Testis (tissue), 2 donors: Measurements from ENCODE around the gene CFAP91.

ENCODE experiments used
- CTCF ChIP-seq, 3 experiments: fragments of 450-650 bp in 2 of 3; fragments of 200-600 bp in 1 of 3; sonication (generic) in 1 of 3; IDR thresholded peaks; one replicate each; pipeline ENCODE4 v1.5.1; 2016 to 2019; ENCODE audit warnings: antibody characterized with exemption in 3 of 3, mild to moderate bottlenecking in 2 of 3, moderate library complexity in 1 of 3
- POLR2A ChIP-seq: fragments of 450-650 bp; IDR thresholded peaks from one replicate; pipeline ENCODE4 v1.6.1; 2017; ENCODE audit warnings: antibody characterized with exemption, mild to moderate bottlenecking, moderate library complexity

DNA sequence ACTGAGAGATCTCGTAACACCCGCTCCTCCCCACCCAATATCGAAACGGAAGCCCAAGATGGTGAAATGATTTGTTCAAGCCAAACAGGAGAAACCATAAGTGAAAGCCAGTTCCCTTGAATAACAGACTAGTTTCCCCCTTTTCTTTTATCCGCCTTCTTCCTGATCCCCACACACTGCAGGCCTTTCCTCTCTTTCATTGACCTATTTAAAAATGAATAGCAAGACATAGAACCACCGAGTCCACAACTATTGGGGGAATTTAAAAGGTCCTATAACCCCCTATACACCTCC is 25.2 kb upstream of the CFAP91 start:
- TF ChIP-seq CTCF (IDR thresholded peaks at IDR 0.05) (no peak), POLR2A (no peak)
